Mucosa of gallbladder (tissue), 1 donor: ENCODE results near the gene PILRB. TPM values are rescaled to one million over a fixed set of nuclear protein-coding genes. Genes with fewer than 3 reads are reported as not detected.

Source experiments
- DNase-seq: peaks from one replicate; pipeline ENCODE4 v3.0.0-alpha.2; 2020; ENCODE audit warnings: low spot score
- total RNA-seq: library from RNA; stranded (reverse); gene quantifications from one replicate; pipeline ENCODE4 v1.2.1, GENCODE V29; 2021
- donor health status: DM: no; HTN: no; CAD: no.

The PILRB gene
- total RNA-seq, 1 donor from 2014 or later, result 70.3 TPM

DNA sequence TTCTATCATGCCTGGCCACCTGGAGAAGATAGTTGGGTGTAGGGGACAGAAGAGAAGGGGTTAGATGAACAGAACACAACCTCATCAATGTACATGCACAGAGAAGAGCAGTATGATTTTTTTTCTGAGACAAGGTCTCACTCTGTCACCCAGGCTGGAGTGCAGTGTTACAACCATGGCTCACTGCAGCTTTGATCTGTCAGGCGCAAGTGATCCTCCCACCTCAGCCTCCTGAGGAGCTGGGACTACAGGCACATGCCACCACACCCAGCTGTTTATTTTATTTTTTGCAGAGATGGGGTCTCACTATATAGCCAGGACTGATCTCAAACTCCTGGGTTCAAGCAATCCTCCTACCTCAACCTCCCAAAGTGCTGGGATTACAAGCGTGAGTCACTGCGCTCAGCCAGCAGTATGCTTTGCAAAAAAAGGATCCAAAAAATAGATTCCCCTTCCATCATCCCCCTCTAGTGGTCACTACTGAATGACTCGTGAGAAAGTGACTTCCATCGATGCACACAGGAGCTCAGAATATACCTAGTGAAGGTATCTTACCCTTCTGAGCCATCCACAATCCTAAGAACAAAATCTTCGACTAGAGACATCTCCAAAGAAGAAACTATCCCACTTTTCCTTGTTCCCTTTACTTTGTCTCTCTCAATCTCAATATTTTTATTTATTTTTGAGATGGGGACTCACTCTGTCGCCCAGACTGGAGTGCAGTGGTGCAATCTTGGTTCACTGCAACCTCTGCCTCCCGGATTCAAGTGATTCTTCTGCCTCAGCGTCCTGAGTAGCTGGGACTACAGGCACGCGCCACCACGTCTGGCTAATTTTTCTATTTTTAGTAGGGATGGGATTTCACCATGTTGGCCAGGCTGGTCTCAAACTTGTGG lies 49.6 kb downstream of the PILRB start:
- no peak for DNase-seq

DNA sequence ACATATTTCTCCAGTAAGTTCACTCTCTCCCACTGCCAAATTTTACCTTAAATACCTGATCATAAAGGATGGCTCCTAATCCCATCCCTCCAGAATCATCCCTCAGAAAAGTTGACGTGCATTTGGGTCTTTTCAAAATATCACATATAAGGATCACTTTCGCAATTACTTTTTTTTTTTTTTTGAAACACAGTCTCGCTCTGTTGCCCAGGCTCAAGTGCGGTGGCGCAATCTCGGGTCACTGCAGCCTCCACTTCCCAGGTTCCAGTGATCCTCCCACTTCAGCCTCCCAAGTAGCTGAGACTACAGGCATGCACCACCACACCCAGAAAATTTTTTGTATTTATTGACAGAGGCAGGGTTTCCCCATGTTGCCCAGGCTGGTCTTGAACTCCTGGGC lies 53.2 kb downstream of the PILRB start:
- no peak for DNase-seq

DNA sequence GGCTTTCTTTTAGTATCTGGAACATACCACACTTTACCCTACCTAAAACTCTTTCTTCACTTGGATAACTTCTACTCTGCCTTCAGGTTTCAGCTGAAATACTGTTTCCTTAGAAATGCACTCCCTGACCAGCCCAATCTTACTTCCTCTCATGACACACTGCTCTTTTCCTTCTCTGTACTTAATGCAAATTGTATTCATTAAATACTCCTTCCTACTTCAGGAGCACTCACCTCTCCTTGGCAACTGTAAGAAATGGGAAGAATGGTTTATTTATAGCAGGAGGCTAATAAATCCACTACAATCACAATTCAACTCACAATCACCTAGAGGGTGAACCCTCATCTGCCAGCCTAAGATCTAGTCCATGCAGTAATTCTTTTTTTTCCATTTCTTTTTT lies 55.4 kb downstream of the PILRB start:
- DNase-seq, result no peak

DNA sequence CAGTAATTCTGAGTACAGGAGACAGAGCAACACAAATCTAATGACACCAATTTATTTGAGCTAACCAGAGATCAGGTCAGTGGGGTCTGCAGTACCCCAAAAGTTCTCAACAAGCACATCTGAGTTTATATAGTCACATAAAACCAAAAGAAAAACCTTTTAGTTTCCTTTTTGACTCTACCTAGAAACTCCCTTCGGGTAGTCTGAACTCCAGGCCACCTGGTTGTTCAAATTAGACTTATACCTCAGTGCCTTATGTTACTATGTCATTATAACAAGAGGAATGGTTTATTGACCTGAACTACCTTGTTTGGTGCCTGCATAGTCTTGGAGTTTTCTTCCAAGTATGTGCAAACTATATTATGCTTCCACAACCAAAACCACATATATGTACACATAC lies 56.0 kb downstream of the PILRB start:
- no peak for DNase-seq

DNA sequence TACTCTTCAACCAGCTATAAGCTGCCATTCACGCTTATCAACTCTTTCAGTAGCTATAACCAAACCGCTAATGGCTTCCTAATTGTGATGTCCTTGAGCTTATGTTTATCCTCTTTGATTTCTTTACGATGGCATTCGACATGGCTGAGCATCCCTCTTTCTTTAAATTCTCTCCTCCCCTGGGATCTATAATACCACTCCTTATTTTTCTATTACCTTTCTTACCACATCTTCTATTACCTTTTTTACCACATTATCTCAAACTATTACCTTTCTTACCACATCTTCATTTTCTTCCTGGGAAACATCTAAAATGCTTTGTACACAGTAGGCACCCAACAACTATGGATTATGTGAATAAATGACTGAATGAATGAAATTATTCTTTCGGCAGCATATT lies 57.5 kb downstream of the PILRB start:
- no peak for DNase-seq

Other genes starting within 250 kb of the PILRB start
- 65.3 TPM for gene TAF6, start 238.8 kb upstream of the PILRB start, total RNA-seq
- gene CNPY4, start 238.5 kb upstream of the PILRB start, total RNA-seq, result 34.0 TPM
- 4.3 TPM for gene MBLAC1, start 231.2 kb upstream of the PILRB start, total RNA-seq
- 154 TPM for gene LAMTOR4, start 209.2 kb upstream of the PILRB start, total RNA-seq
- gene TRAPPC14, start 199.4 kb upstream of the PILRB start, total RNA-seq, result 37.1 TPM
- 11.2 TPM for gene GAL3ST4, start 189.5 kb upstream of the PILRB start, total RNA-seq
- gene GPC2, start 180.7 kb upstream of the PILRB start, total RNA-seq, result 5.6 TPM
- 3.6 TPM for gene STAG3, start 180.2 kb upstream of the PILRB start, total RNA-seq
- 3.1 TPM for gene PVRIG, start 138.2 kb upstream of the PILRB start, total RNA-seq
- gene SPDYE3, start 50.4 kb upstream of the PILRB start, total RNA-seq, result not detected
- 8.0 TPM for gene PILRA, start 15.4 kb downstream of the PILRB start, total RNA-seq
- 4.6 TPM for gene ZCWPW1, start 70.6 kb downstream of the PILRB start, total RNA-seq
- 40.5 TPM for gene MEPCE, start 71.7 kb downstream of the PILRB start, total RNA-seq
- gene PPP1R35, start 78.4 kb downstream of the PILRB start, total RNA-seq, result 36.3 TPM
- 1.2 TPM for gene SPACDR, start 106.1 kb downstream of the PILRB start, total RNA-seq
- 78.2 TPM for gene TSC22D4, start 121.1 kb downstream of the PILRB start, total RNA-seq
- gene NYAP1, start 125.8 kb downstream of the PILRB start, total RNA-seq, result 1.2 TPM
- 102 TPM for gene AGFG2, start 181.1 kb downstream of the PILRB start, total RNA-seq
- 13.3 TPM for gene SAP25, start 215.8 kb downstream of the PILRB start, total RNA-seq
- 131 TPM for gene LRCH4, start 228.0 kb downstream of the PILRB start, total RNA-seq
- 1.6 TPM for gene FBXO24, start 228.2 kb downstream of the PILRB start, total RNA-seq
- gene PCOLCE, start 244.2 kb downstream of the PILRB start, total RNA-seq, result 55.4 TPM